Measurements from ENCODE around the gene OLFM2.

OLFM2 gene

DNA sequence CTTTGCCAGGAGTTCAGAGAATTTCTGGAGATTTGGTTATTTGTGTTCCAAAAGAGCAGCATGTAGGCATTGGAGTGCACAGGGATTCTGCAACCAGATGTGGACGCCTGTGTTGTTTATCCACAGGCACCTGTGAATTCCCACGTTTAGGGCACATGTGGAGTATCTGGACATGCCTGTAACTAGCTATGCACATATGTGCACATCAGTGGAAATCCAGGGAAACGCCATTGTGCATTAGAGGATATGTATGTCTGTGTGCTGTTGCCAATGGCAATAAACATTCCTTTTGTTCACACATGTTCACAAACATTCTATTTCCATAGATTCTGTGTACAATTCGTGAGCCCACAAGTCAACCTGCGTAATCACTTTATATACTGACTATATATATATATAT is 34.7 kb downstream of the OLFM2 start:
- H3K27ac ChIP-seq (replicated peaks) = no peak overlapping the region
- TF ChIP-seq, protein P1, sequence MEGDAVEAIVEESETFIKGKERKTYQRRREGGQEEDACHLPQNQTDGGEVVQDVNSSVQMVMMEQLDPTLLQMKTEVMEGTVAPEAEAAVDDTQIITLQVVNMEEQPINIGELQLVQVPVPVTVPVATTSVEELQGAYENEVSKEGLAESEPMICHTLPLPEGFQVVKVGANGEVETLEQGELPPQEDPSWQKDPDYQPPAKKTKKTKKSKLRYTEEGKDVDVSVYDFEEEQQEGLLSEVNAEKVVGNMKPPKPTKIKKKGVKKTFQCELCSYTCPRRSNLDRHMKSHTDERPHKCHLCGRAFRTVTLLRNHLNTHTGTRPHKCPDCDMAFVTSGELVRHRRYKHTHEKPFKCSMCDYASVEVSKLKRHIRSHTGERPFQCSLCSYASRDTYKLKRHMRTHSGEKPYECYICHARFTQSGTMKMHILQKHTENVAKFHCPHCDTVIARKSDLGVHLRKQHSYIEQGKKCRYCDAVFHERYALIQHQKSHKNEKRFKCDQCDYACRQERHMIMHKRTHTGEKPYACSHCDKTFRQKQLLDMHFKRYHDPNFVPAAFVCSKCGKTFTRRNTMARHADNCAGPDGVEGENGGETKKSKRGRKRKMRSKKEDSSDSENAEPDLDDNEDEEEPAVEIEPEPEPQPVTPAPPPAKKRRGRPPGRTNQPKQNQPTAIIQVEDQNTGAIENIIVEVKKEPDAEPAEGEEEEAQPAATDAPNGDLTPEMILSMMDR (IDR thresholded peaks at IDR 0.05; ENCODE audit: insufficient read depth, low read length) = no peak
- TF ChIP-seq, protein P2, sequence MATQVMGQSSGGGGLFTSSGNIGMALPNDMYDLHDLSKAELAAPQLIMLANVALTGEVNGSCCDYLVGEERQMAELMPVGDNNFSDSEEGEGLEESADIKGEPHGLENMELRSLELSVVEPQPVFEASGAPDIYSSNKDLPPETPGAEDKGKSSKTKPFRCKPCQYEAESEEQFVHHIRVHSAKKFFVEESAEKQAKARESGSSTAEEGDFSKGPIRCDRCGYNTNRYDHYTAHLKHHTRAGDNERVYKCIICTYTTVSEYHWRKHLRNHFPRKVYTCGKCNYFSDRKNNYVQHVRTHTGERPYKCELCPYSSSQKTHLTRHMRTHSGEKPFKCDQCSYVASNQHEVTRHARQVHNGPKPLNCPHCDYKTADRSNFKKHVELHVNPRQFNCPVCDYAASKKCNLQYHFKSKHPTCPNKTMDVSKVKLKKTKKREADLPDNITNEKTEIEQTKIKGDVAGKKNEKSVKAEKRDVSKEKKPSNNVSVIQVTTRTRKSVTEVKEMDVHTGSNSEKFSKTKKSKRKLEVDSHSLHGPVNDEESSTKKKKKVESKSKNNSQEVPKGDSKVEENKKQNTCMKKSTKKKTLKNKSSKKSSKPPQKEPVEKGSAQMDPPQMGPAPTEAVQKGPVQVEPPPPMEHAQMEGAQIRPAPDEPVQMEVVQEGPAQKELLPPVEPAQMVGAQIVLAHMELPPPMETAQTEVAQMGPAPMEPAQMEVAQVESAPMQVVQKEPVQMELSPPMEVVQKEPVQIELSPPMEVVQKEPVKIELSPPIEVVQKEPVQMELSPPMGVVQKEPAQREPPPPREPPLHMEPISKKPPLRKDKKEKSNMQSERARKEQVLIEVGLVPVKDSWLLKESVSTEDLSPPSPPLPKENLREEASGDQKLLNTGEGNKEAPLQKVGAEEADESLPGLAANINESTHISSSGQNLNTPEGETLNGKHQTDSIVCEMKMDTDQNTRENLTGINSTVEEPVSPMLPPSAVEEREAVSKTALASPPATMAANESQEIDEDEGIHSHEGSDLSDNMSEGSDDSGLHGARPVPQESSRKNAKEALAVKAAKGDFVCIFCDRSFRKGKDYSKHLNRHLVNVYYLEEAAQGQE (IDR thresholded peaks at IDR 0.05; ENCODE audit: insufficient replicate concordance, low read depth) = no peak
- TF ChIP-seq GABPA (IDR thresholded peaks at IDR 0.05; ENCODE audit: low read depth) (no peak), POLR2AphosphoS5 (IDR thresholded peaks at IDR 0.05; ENCODE audit: low read depth) (no peak), SPI1 (IDR thresholded peaks at IDR 0.05; ENCODE audit: borderline replicate concordance, low read depth) (no peak)
- H3K27me3 ChIP-seq (ENCODE audit: insufficient read depth, poor library complexity, severe bottlenecking) = peaks cover 2% of the 10 kb centered on the region
- DNase-seq (ENCODE audit: low read depth in 1 of 2, low spot score in 1 of 2) = no peak
- no peak overlapping the region for H3K4me3 ChIP-seq (replicated peaks; ENCODE audit: insufficient read depth, low read length)

DNA sequence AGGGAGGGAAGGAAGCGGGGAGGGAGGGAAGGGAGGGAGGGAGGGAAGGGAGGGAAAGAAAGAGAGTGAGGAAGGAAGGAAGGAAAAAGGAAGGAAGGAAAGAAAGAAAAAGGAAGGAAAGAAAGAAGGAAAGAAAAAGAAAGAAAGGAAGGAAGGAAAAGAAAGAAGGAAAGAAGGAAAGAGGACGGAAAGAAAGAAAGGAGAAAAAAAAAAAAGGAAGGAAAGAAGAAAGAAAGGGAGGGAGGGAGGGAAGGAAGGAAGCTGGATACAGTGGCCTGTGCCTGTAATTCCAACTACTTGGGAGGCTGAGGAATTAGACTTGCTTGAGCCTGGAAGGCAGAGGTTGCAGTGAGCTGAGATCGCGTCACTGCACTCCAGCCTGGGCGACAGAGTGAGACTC is 35.3 kb downstream of the OLFM2 start:
- DNase-seq (ENCODE audit: low read depth in 1 of 2, low spot score in 1 of 2) = no peak
- Histone ChIP-seq H3K27me3 (ENCODE audit: insufficient read depth, poor library complexity, severe bottlenecking) (peaks cover 2% of the 10 kb centered on the region), H3K27ac (replicated peaks) (no peak overlapping the region), H3K4me3 (replicated peaks; ENCODE audit: insufficient read depth, low read length) (no peak overlapping the region)
- TF ChIP-seq POLR2AphosphoS5 (IDR thresholded peaks at IDR 0.05; ENCODE audit: low read depth) = no peak
- TF ChIP-seq SPI1 (IDR thresholded peaks at IDR 0.05; ENCODE audit: borderline replicate concordance, low read depth) = no peak
- TF ChIP-seq GABPA (IDR thresholded peaks at IDR 0.05; ENCODE audit: low read depth) = no peak
- TF ChIP-seq, protein P2 (IDR thresholded peaks at IDR 0.05; ENCODE audit: insufficient replicate concordance, low read depth) = no peak
- TF ChIP-seq, protein P1 (IDR thresholded peaks at IDR 0.05; ENCODE audit: insufficient read depth, low read length) = no peak

DNA sequence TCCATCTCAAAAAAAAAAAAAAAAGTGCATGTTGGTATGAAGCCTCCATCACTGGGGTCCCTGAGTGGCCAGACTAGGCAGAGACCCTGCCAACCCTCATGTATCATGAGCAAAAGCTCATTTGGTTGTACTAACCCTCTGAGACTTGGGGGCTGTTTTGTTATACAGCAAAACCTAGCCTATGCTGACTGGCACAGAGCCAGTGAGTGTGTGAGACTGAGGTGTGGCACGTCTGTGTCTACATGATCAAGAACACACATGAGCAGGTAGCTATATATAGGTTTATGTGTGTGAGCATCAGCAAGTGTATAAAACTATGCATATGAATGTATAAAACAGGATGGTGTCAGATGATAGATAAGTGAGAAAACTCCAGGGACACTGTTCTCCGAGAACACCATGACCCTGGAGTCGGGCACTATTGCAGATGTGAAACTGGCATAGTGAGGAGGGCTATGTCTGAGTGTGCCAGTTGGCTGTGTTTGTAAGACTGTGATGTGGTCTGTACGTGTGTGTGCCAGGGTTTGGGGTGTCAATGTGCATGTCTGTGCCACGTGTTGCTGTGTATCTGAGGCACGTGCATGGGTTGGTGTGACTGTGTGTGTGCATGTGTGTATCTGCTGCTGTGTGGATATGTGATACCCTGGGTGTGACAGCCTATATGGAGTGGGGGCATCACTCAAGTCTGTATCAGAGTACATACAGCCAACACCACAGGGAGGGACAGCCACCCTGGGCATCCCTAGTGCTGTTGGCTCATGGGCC is 44.5 kb downstream of the OLFM2 start:
- H3K27me3 ChIP-seq (ENCODE audit: insufficient read depth, poor library complexity, severe bottlenecking) = no peaks in the 10 kb centered on the region
- DNase-seq (ENCODE audit: low read depth in 1 of 2, low spot score in 1 of 2) = no peak
- no peak overlapping the region for H3K4me3 ChIP-seq (replicated peaks; ENCODE audit: insufficient read depth, low read length)
- H3K27ac ChIP-seq (replicated peaks) = no peak overlapping the region
- no peak for TF ChIP-seq SPI1 (IDR thresholded peaks at IDR 0.05; ENCODE audit: borderline replicate concordance, low read depth)
- TF ChIP-seq GABPA (IDR thresholded peaks at IDR 0.05; ENCODE audit: low read depth) = no peak
- TF ChIP-seq POLR2AphosphoS5 (IDR thresholded peaks at IDR 0.05; ENCODE audit: low read depth) = no peak
- TF ChIP-seq, protein P1 (IDR thresholded peaks at IDR 0.05; ENCODE audit: insufficient read depth, low read length) = no peak
- TF ChIP-seq, protein P2 (IDR thresholded peaks at IDR 0.05; ENCODE audit: insufficient replicate concordance, low read depth) = no peak
